ENCODE results near the gene PRKD2.

The PRKD2 gene

GRCh38 chr19:46760363-46760762, 43.4 kb upstream of the PRKD2 start:
- TF ChIP-seq POLR2AphosphoS5 (IDR thresholded peaks at IDR 0.05; ENCODE audit: low read depth, low read length) (no peak), TAF1 (IDR thresholded peaks at IDR 0.05; ENCODE audit: borderline replicate concordance, insufficient read depth, low read length) (no peak), SIN3A (IDR thresholded peaks at IDR 0.05; ENCODE audit: borderline replicate concordance, insufficient read depth, low read length) (no peak), REST (IDR thresholded peaks at IDR 0.05; ENCODE audit: insufficient read depth in 1 of 2, low read depth in 2 of 2, low read length in 2 of 2) (no peak), FOXP2 (optimal IDR thresholded peaks at IDR 0.05; ENCODE audit: borderline replicate concordance, extremely low read depth, extremely low read length, insufficient read depth) (no peak)

- no peak for TF ChIP-seq POLR2AphosphoS5 (IDR thresholded peaks at IDR 0.05; ENCODE audit: low read depth, low read length)
- no peak for TF ChIP-seq REST (IDR thresholded peaks at IDR 0.05; ENCODE audit: insufficient read depth in 1 of 2, low read depth in 2 of 2, low read length in 2 of 2)
- no peak for TF ChIP-seq TAF1 (IDR thresholded peaks at IDR 0.05; ENCODE audit: borderline replicate concordance, insufficient read depth, low read length)
Observed at GRCh38 chr19:46759817-46760333, 43.0 kb upstream of the PRKD2 start.

- no peak for TF ChIP-seq REST (IDR thresholded peaks at IDR 0.05; ENCODE audit: insufficient read depth in 1 of 2, low read depth in 2 of 2, low read length in 2 of 2)
- no peak for TF ChIP-seq TAF1 (IDR thresholded peaks at IDR 0.05; ENCODE audit: borderline replicate concordance, insufficient read depth, low read length)
- no peak for TF ChIP-seq FOXP2 (optimal IDR thresholded peaks at IDR 0.05; ENCODE audit: borderline replicate concordance, extremely low read depth, extremely low read length, insufficient read depth)
- no peak for TF ChIP-seq POLR2AphosphoS5 (IDR thresholded peaks at IDR 0.05; ENCODE audit: low read depth, low read length)
- no peak for TF ChIP-seq SIN3A (IDR thresholded peaks at IDR 0.05; ENCODE audit: borderline replicate concordance, insufficient read depth, low read length)
Observed at GRCh38 chr19:46759206-46759605, 42.3 kb upstream of the PRKD2 start.

- TF ChIP-seq SIN3A (IDR thresholded peaks at IDR 0.05; ENCODE audit: borderline replicate concordance, insufficient read depth, low read length), result no peak
- TF ChIP-seq TAF1 (IDR thresholded peaks at IDR 0.05; ENCODE audit: borderline replicate concordance, insufficient read depth, low read length), result no peak
- TF ChIP-seq FOXP2 (optimal IDR thresholded peaks at IDR 0.05; ENCODE audit: borderline replicate concordance, extremely low read depth, extremely low read length, insufficient read depth), result no peak
- no peak for TF ChIP-seq POLR2AphosphoS5 (IDR thresholded peaks at IDR 0.05; ENCODE audit: low read depth, low read length)
- TF ChIP-seq REST (IDR thresholded peaks at IDR 0.05; ENCODE audit: insufficient read depth in 1 of 2, low read depth in 2 of 2, low read length in 2 of 2), result no peak
Observed at GRCh38 chr19:46756544-46756888, 39.6 kb upstream of the PRKD2 start.

Measured in PFSK-1 (cell line).